PFSK-1 (cell line): ENCODE measurements around the gene RAE1.

Experiments used
- FOXP2 ChIP-seq: optimal IDR thresholded peaks from 2 replicates; pipeline ENCODE3; 2011; ENCODE audit warnings: borderline replicate concordance, control low read depth, inconsistent platforms; ENCODE audit not compliant: insufficient read depth; ENCODE audit errors: extremely low read length, extremely low read depth
- POLR2AphosphoS5 ChIP-seq: IDR thresholded peaks from 2 replicates; pipeline ENCODE4 v1.6.1; 2012; ENCODE audit warnings: low read depth, mild to moderate bottlenecking, control low read depth, low read length, moderate library complexity
- SIN3A ChIP-seq: IDR thresholded peaks from 2 replicates; pipeline ENCODE4 v1.6.1; 2012; ENCODE audit warnings: mild to moderate bottlenecking, low read length, moderate library complexity, borderline replicate concordance; ENCODE audit not compliant: insufficient read depth
- TAF1 ChIP-seq: IDR thresholded peaks from 2 replicates; pipeline ENCODE4 v1.6.1; 2012; ENCODE audit warnings: low read length, control low read depth, borderline replicate concordance; ENCODE audit not compliant: insufficient read depth
- TF ChIP-seq, protein P1 (sequence below), 2 experiments: IDR thresholded peaks; 2 replicates each; pipeline versions ENCODE4 v1.6.1 to v1.8.0; 2011 to 2012; ENCODE audit warnings: low read depth in 2 of 2, low read length in 2 of 2, control low read depth in 1 of 2, inconsistent platforms in 1 of 2, mild to moderate bottlenecking in 1 of 2, moderate library complexity in 1 of 2; ENCODE audit not compliant: insufficient read depth in 1 of 2

RAE1 gene

DNA sequence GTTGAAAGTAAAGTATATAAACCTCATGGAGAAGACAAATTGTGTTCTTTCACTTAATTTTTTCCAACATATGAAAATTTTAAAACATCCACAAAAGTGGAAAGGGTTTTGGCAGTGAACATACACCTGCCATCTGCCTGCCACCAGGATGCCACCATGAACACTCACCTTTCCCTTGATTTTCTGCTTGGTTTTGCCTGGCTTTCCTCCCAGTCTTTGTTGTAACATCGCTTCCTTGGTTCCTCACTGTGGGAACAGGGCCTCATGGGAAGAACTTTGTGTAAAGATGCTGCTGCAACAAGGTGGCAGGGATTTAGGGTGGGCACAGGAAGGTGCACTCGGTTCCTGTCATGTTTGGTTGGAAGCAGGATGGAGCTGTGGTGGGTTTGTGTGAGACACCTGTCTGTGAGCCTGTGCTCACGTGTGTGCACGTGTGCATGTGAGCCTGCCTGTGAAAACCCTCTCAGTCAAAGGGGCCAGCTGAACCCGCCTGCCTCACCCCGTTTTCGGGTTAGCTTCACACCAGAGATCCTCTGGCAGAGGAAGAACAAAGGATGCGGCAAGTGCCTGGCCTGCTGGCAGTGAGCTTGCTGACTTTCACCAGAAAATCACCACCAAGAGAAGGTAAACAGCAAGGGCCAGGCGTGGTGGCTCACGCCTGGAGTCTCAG lies 29.2 kb downstream of the RAE1 start:
- TF ChIP-seq TAF1 = no peak
- no peak for TF ChIP-seq FOXP2
- TF ChIP-seq POLR2AphosphoS5 = no peak
- TF ChIP-seq, protein P1, sequence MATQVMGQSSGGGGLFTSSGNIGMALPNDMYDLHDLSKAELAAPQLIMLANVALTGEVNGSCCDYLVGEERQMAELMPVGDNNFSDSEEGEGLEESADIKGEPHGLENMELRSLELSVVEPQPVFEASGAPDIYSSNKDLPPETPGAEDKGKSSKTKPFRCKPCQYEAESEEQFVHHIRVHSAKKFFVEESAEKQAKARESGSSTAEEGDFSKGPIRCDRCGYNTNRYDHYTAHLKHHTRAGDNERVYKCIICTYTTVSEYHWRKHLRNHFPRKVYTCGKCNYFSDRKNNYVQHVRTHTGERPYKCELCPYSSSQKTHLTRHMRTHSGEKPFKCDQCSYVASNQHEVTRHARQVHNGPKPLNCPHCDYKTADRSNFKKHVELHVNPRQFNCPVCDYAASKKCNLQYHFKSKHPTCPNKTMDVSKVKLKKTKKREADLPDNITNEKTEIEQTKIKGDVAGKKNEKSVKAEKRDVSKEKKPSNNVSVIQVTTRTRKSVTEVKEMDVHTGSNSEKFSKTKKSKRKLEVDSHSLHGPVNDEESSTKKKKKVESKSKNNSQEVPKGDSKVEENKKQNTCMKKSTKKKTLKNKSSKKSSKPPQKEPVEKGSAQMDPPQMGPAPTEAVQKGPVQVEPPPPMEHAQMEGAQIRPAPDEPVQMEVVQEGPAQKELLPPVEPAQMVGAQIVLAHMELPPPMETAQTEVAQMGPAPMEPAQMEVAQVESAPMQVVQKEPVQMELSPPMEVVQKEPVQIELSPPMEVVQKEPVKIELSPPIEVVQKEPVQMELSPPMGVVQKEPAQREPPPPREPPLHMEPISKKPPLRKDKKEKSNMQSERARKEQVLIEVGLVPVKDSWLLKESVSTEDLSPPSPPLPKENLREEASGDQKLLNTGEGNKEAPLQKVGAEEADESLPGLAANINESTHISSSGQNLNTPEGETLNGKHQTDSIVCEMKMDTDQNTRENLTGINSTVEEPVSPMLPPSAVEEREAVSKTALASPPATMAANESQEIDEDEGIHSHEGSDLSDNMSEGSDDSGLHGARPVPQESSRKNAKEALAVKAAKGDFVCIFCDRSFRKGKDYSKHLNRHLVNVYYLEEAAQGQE (IDR thresholded peaks at IDR 0.05; ENCODE audit: insufficient read depth in 1 of 2, low read depth in 2 of 2, low read length in 2 of 2) = no peak
- no peak for TF ChIP-seq SIN3A

GRCh38 chr20:57381596-57382503 lies 30.8 kb downstream of the RAE1 start:
- TF ChIP-seq POLR2AphosphoS5 (no peak), SIN3A (no peak), TAF1 (no peak), FOXP2 (no peak)
- TF ChIP-seq, protein P1 (IDR thresholded peaks at IDR 0.05; ENCODE audit: insufficient read depth in 1 of 2, low read depth in 2 of 2, low read length in 2 of 2) = no peak

- TF ChIP-seq POLR2AphosphoS5 (no peak), SIN3A (no peak), FOXP2 (no peak), TAF1 (no peak)
- TF ChIP-seq, protein P1 (IDR thresholded peaks at IDR 0.05; ENCODE audit: insufficient read depth in 1 of 2, low read depth in 2 of 2, low read length in 2 of 2) = no peak
Observed at GRCh38 chr20:57382516-57382915, 31.5 kb downstream of the RAE1 start.

GRCh38 chr20:57383447-57384347 lies 32.6 kb downstream of the RAE1 start:
- TF ChIP-seq FOXP2 = no peak
- TF ChIP-seq TAF1 = no peak

GRCh38 chr20:57384486-57384885 lies 33.4 kb downstream of the RAE1 start:
- TF ChIP-seq FOXP2 (no peak), POLR2AphosphoS5 (no peak), TAF1 (no peak), SIN3A (no peak)
- TF ChIP-seq, protein P1 (IDR thresholded peaks at IDR 0.05; ENCODE audit: insufficient read depth in 1 of 2, low read depth in 2 of 2, low read length in 2 of 2) = no peak
